ENCODE data around the gene MVK.

- TF ChIP-seq CTCF (conservative IDR thresholded peaks at IDR 0.05 in 1 of 2, IDR thresholded peaks at IDR 0.05 in 1 of 2; ENCODE audit: extremely low read depth in 1 of 2, insufficient read depth in 1 of 2, low read depth in 1 of 2, low read length in 2 of 2) (no peak), EZH2 (IDR thresholded peaks at IDR 0.05; ENCODE audit: borderline replicate concordance, low read length) (no peak)
These were observed 65.1 kb downstream of the MVK start for GRCh38 chr12:109638735-109639134.
